IPS-11a (cell line): ENCODE data around the gene INIP.
"Not testable (repeated sequence)": the region's sequence is repeated elsewhere in the genome, so short reads cannot be mapped to it uniquely, and the experiment has no call there.

ENCODE experiments used
- H3K4me3 ChIP-seq: one replicate; pipeline ENCODE4 v1.5.1; 2013; ENCODE audit warnings: low read depth, low read length, control low read depth

Gene INIP

GRCh38 chr9:112677040-112677439 is 40.9 kb downstream of the INIP start:
- H3K4me3 ChIP-seq: no peak overlapping the region

- not testable (repeated sequence) for H3K4me3 ChIP-seq
Measured at GRCh38 chr9:112673221-112673620, 44.7 kb downstream of the INIP start.

GRCh38 chr9:112670991-112671625 is 46.8 kb downstream of the INIP start:
- no peak overlapping the region for H3K4me3 ChIP-seq

- H3K4me3 ChIP-seq: no peak overlapping the region
Measured at GRCh38 chr9:112669326-112669725, 48.6 kb downstream of the INIP start.

GRCh38 chr9:112665347-112665746 is 52.6 kb downstream of the INIP start:
- no peak overlapping the region for H3K4me3 ChIP-seq

GRCh38 chr9:112664531-112664930 is 53.4 kb downstream of the INIP start:
- H3K4me3 ChIP-seq: no peak overlapping the region

- no peak overlapping the region for H3K4me3 ChIP-seq
Measured at GRCh38 chr9:112663681-112664080, 54.2 kb downstream of the INIP start.

GRCh38 chr9:112659906-112660305 is 58.0 kb downstream of the INIP start:
- no peak overlapping the region for H3K4me3 ChIP-seq

- no peak overlapping the region for H3K4me3 ChIP-seq
Measured at GRCh38 chr9:112655668-112656067, 62.2 kb downstream of the INIP start.

- H3K4me3 ChIP-seq: no peak overlapping the region
Measured at GRCh38 chr9:112654282-112654681, 63.6 kb downstream of the INIP start.

- H3K4me3 ChIP-seq: no peak overlapping the region
Measured at GRCh38 chr9:112648624-112649023, 69.3 kb downstream of the INIP start.

GRCh38 chr9:112647596-112647995 is 70.3 kb downstream of the INIP start:
- H3K4me3 ChIP-seq: no peak overlapping the region

GRCh38 chr9:112642126-112642525 is 75.8 kb downstream of the INIP start:
- no peak overlapping the region for H3K4me3 ChIP-seq

- H3K4me3 ChIP-seq: no peak overlapping the region
Measured at GRCh38 chr9:112640311-112640710, 77.6 kb downstream of the INIP start.
